ENCODE measurements around the gene ADH7.

ADH7 gene

DNA sequence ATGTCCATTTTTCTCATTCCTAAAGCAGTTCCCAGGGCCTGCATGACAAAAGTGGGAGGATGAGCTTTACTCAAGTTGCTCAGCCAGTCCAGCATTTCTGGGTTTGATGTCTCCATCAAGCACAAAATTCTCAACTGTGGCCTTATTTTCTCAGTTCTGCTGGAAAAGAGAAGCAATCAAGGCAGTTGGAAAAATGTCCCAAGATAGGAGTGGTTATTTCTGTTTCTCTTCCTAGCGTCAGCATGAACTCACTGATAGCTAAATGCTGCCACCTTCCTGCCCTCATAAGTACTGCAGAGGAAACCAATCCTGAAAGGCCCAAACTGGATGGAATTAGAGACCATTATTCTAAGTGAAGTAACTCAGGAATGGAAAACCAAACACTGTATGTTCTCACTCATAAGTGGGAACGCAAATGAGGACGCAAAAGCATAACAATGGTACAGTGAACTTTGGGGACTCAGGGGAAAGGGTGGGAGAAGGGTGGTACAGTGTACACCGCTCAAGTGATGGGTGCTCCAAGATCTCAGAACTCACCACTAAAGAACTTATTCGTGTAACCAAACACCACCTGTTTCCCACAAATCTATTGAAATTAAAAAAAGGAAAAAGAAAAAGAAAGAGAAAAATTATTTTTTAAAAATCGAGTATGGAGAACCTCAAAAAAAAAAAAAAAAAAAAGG, 29.6 kb downstream of the ADH7 start:
- DNase-seq: peak; percentile 18
- Mint-ChIP-seq H3K36me3 (no peaks in the 10 kb centered on the region), H3K27ac (no peak overlapping the region), H3K4me3 (no peak overlapping the region), H3K4me1 (peaks cover 13 to 17% of the 10 kb centered on the region in 2 donors), H3K9me3 (no peaks in the 10 kb centered on the region), H3K27me3 (peaks cover 0 to 7% of the 10 kb centered on the region in 2 donors)
- ATAC-seq (replicated peaks): peak in 1 of 2 donors; percentile 34

- Mint-ChIP-seq H3K9me3 (no peaks in the 10 kb centered on the region), H3K27ac (peak overlapping the region; percentile 66), H3K4me1 (peaks cover 13 to 17% of the 10 kb centered on the region in 2 donors), H3K27me3 (peaks cover 0 to 7% of the 10 kb centered on the region in 2 donors), H3K4me3 (no peak overlapping the region), H3K36me3 (no peaks in the 10 kb centered on the region)
- peak; percentile 28 for DNase-seq
- ATAC-seq (replicated peaks): peak; percentile 87 to 90
These were observed 30.4 kb downstream of the ADH7 start for GRCh38 chr4:99404595-99405287.

GRCh38 chr4:99403380-99404184, 31.6 kb downstream of the ADH7 start:
- no peak for DNase-seq
- Mint-ChIP-seq H3K27me3 (peaks cover 0 to 7% of the 10 kb centered on the region in 2 donors), H3K36me3 (no peaks in the 10 kb centered on the region), H3K9me3 (no peaks in the 10 kb centered on the region), H3K27ac (no peak overlapping the region), H3K4me3 (no peak overlapping the region), H3K4me1 (peaks cover 13 to 17% of the 10 kb centered on the region in 2 donors)
- peak in 1 of 2 donors; percentile 14 for ATAC-seq (replicated peaks)

- H3K27me3 Mint-ChIP-seq: peaks cover 0 to 7% of the 10 kb centered on the region in 2 donors
- no peaks in the 10 kb centered on the region for H3K9me3 Mint-ChIP-seq
These were observed 32.4 kb downstream of the ADH7 start for GRCh38 chr4:99402765-99403164.

GRCh38 chr4:99400831-99401230, 34.3 kb downstream of the ADH7 start:
- H3K27ac Mint-ChIP-seq: no peak overlapping the region
- ATAC-seq (replicated peaks) (no peak), DNase-seq (no peak)
- peaks cover under 1 to 6% of the 10 kb centered on the region in 2 donors for H3K27me3 Mint-ChIP-seq
- H3K36me3 Mint-ChIP-seq: no peaks in the 10 kb centered on the region
- no peak overlapping the region for H3K4me3 Mint-ChIP-seq
- peaks cover 13 to 17% of the 10 kb centered on the region in 2 donors for H3K4me1 Mint-ChIP-seq
- no peaks in the 10 kb centered on the region for H3K9me3 Mint-ChIP-seq

More at GRCh38 chr4:99402765-99403164, 32.4 kb downstream of the ADH7 start:
- no peak for DNase-seq
- Mint-ChIP-seq H3K4me1 (peaks cover 13 to 17% of the 10 kb centered on the region in 2 donors), H3K27ac (no peak overlapping the region), H3K36me3 (no peaks in the 10 kb centered on the region), H3K4me3 (no peak overlapping the region)
- ATAC-seq (replicated peaks): no peak

GRCh38 chr4:99399017-99399416, 36.1 kb downstream of the ADH7 start:
- no peak overlapping the region for H3K4me3 Mint-ChIP-seq
- H3K4me1 Mint-ChIP-seq: peaks cover 0 to 3% of the 10 kb centered on the region in 2 donors
- no peak overlapping the region for H3K27ac Mint-ChIP-seq
- H3K27me3 Mint-ChIP-seq: peaks cover 4 to 6% of the 10 kb centered on the region in 2 donors
- H3K36me3 Mint-ChIP-seq: no peaks in the 10 kb centered on the region
- DNase-seq (no peak), ATAC-seq (replicated peaks) (no peak)
- H3K9me3 Mint-ChIP-seq: no peaks in the 10 kb centered on the region

DNA sequence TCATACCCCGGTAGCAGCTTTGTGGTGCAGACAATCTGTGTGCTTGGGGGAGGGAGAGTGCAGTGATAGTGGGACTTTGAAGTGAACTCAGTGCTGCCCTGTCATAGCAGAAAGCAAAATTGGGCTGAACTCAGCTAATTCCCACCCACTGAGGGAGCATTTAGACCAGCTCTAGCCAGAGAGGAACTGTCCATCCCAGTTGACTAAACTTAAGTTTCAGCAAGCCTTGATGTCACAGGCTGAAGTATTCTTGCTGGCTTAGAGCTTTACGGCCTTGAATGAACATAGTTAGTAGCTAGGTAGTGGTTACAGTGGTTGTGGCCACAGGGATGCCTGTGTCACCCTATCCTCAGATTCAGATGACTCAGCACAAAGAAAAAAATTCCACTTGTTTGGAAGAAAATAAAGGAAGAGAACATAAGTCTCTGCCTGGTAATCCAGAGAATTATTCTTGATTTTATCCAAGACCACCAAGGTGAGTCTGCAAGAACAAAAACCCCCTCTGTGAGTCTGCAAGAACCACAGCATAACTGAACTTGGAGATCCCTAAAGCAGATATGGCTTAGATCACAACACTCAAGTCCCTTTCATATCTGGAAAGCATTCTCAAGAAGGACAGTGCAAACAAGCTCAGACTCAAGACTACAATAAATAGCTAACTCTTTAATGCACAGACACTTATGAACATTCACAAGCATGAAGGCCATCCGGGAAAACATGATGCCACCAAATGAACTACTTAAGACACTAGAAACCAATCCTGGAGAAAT, 39.4 kb downstream of the ADH7 start:
- Mint-ChIP-seq H3K27ac (no peak overlapping the region), H3K27me3 (peaks cover 5 to 9% of the 10 kb centered on the region in 2 donors), H3K9me3 (peaks cover 0 to 1% of the 10 kb centered on the region in 2 donors), H3K36me3 (no peaks in the 10 kb centered on the region), H3K4me1 (no peaks in the 10 kb centered on the region), H3K4me3 (no peak overlapping the region)
- DNase-seq: no peak
- ATAC-seq (replicated peaks): no peak

DNA sequence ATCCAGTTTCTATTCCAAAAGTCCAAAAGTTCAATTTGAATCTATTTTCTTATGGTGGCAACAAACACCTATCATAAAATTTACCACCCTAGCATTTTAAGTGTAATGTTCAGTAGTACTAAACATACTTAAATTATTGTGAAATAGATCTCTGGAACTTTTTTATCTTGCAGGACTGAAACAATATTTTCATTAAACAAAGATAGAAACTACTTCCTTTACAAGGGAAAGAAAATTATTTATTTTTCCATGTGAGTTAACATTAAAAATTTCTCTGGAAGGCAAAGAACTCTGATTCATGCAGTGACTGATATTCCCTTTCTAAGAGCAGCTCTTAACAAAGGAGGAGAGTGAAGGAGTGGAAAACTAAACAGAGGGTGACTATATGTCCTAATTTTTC, 40.2 kb downstream of the ADH7 start:
- peaks cover 5 to 9% of the 10 kb centered on the region in 2 donors for H3K27me3 Mint-ChIP-seq
- H3K36me3 Mint-ChIP-seq: no peaks in the 10 kb centered on the region
- H3K27ac Mint-ChIP-seq: no peak overlapping the region
- ATAC-seq (replicated peaks) (no peak), DNase-seq (no peak)
- H3K4me3 Mint-ChIP-seq: no peak overlapping the region
- peaks cover 0 to 1% of the 10 kb centered on the region in 2 donors for H3K9me3 Mint-ChIP-seq
- H3K4me1 Mint-ChIP-seq: no peaks in the 10 kb centered on the region

DNA sequence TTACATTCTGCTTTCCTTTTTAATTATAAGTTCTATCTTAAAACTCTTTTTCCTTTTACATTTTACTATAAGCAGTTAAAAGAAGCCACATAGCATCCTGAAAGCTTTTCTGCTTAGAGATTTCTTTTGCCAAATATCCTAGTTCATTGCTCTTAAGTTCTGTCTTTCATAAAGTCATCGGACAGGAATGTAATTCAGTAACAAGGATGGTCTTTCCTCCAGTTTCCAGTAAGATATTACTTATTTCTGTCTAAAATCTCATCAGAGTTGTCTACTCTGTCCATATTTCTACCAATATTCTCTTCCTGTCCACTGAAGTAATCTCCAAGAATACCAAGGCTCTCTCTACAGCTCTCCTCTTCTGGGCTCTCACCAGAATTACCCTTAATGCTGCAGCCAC, 45.1 kb downstream of the ADH7 start:
- no peak for ATAC-seq (replicated peaks)
- Mint-ChIP-seq H3K36me3 (no peaks in the 10 kb centered on the region), H3K9me3 (peaks cover 0 to 1% of the 10 kb centered on the region in 2 donors)

GRCh38 chr4:99389606-99390005, 45.5 kb downstream of the ADH7 start:
- DNase-seq: no peak
- H3K4me3 Mint-ChIP-seq: no peak overlapping the region
- no peak for ATAC-seq (replicated peaks)
- no peak overlapping the region for H3K27ac Mint-ChIP-seq
- H3K27me3 Mint-ChIP-seq: peaks cover 3 to 5% of the 10 kb centered on the region in 2 donors
- peaks cover 0 to 1% of the 10 kb centered on the region in 2 donors for H3K9me3 Mint-ChIP-seq
- no peaks in the 10 kb centered on the region for H3K4me1 Mint-ChIP-seq
- no peaks in the 10 kb centered on the region for H3K36me3 Mint-ChIP-seq

More for the DNA sequence above, 45.1 kb downstream of the ADH7 start:
- no peak for DNase-seq
- Mint-ChIP-seq H3K4me3 (no peak overlapping the region), H3K4me1 (no peaks in the 10 kb centered on the region), H3K27me3 (peaks cover 3 to 5% of the 10 kb centered on the region in 2 donors), H3K27ac (no peak overlapping the region)

GRCh38 chr4:99383833-99384392, 51.2 kb downstream of the ADH7 start:
- peaks cover 0 to 6% of the 10 kb centered on the region in 2 donors for H3K27me3 Mint-ChIP-seq
- no peak for DNase-seq

GRCh38 chr4:99383399-99383798, 51.7 kb downstream of the ADH7 start:
- Mint-ChIP-seq H3K36me3 (no peaks in the 10 kb centered on the region), H3K27me3 (peaks cover 0 to 6% of the 10 kb centered on the region in 2 donors)
- no peak for DNase-seq

More at GRCh38 chr4:99383833-99384392, 51.2 kb downstream of the ADH7 start:
- no peaks in the 10 kb centered on the region for H3K4me1 Mint-ChIP-seq
- no peaks in the 10 kb centered on the region for H3K36me3 Mint-ChIP-seq
- H3K4me3 Mint-ChIP-seq: no peak overlapping the region
- no peak overlapping the region for H3K27ac Mint-ChIP-seq
- ATAC-seq (replicated peaks): no peak
- no peaks in the 10 kb centered on the region for H3K9me3 Mint-ChIP-seq

GRCh38 chr4:99382745-99383360, 52.3 kb downstream of the ADH7 start:
- Mint-ChIP-seq H3K27me3 (peaks cover 0 to 6% of the 10 kb centered on the region in 2 donors), H3K27ac (no peak overlapping the region), H3K36me3 (no peaks in the 10 kb centered on the region), H3K4me1 (no peaks in the 10 kb centered on the region), H3K9me3 (no peaks in the 10 kb centered on the region), H3K4me3 (no peak overlapping the region)
- no peak for DNase-seq
- no peak for ATAC-seq (replicated peaks)

More at GRCh38 chr4:99383399-99383798, 51.7 kb downstream of the ADH7 start:
- no peak overlapping the region for H3K27ac Mint-ChIP-seq
- H3K4me3 Mint-ChIP-seq: no peak overlapping the region
- no peaks in the 10 kb centered on the region for H3K9me3 Mint-ChIP-seq
- no peak for ATAC-seq (replicated peaks)
- H3K4me1 Mint-ChIP-seq: no peaks in the 10 kb centered on the region

All from stimulated activated naive B cell treated with anti-CD40 and anti-IgM and Interleukin-4, amounts not matched to agents 10 μg/mL and 1 μg/mL and 100 μg/mL, for 72 hours (primary cell).